Gastroesophageal sphincter (tissue), 3 donors: Measurements from ENCODE around the gene TEX26.

Source experiments
- CTCF ChIP-seq, 4 experiments: fragments of 200-600 bp in 2 of 4; fragments of 450-650 bp in 2 of 4; sonication (generic) in 1 of 4; IDR thresholded peaks; one replicate each; pipeline ENCODE4 v1.5.1; 2017 to 2019; ENCODE audit warnings: antibody characterized with exemption in 4 of 4, mild to moderate bottlenecking in 2 of 4, moderate library complexity in 2 of 4
- POLR2AphosphoS5 ChIP-seq: sonication (generic); formaldehyde crosslinking; IDR thresholded peaks from one replicate; pipeline ENCODE4 v1.6.1; 2017; ENCODE audit warnings: antibody characterized with exemption

GRCh38 chr13:30908416-30908980, 24.0 kb upstream of the TEX26 start:
- TF ChIP-seq CTCF (IDR thresholded peaks at IDR 0.05) = no peak
- no peak for TF ChIP-seq POLR2AphosphoS5
